GM12865 (cell line): ENCODE results near the gene SPACA6.

Experiments
- DNase-seq: peaks from one replicate; pipeline ENCODE4 v3.0.0; 2010; ENCODE audit warnings: low read depth
- H3K4me3 ChIP-seq: 2 replicates; pipeline ENCODE4 v1.5.1; 2011; ENCODE audit warnings: mild to moderate bottlenecking, low read depth, low read length, control low read depth
- TF ChIP-seq, protein P1 (sequence below): IDR thresholded peaks from 2 replicates; pipeline ENCODE4 v1.5.1; 2011; ENCODE audit warnings: low read length, control low read depth, low read depth, inconsistent platforms; ENCODE audit not compliant: insufficient read depth; ENCODE audit errors: missing control alignments

SPACA6 gene

DNA sequence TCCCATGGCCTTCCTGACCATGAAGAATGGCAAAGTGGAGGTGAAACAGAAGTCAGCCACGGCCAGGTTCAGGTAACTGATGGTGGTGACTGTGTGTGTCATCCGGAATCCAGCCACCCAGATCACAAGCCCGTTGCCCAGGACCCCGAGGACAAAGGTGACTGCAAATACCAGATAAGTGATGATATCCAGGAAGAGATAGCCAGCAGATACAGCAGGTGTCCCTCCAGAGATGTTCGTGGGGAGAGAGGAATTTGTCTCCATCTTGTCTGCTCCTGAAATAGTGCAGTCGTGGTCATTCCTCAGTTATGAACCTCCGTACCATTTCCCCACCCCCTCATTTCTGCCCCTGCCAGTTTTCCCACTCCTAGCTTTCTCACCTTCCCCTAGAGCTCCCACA lies 53.6 kb downstream of the SPACA6 start:
- no peak for DNase-seq
- no peak overlapping the region for H3K4me3 ChIP-seq
- TF ChIP-seq, protein P1, sequence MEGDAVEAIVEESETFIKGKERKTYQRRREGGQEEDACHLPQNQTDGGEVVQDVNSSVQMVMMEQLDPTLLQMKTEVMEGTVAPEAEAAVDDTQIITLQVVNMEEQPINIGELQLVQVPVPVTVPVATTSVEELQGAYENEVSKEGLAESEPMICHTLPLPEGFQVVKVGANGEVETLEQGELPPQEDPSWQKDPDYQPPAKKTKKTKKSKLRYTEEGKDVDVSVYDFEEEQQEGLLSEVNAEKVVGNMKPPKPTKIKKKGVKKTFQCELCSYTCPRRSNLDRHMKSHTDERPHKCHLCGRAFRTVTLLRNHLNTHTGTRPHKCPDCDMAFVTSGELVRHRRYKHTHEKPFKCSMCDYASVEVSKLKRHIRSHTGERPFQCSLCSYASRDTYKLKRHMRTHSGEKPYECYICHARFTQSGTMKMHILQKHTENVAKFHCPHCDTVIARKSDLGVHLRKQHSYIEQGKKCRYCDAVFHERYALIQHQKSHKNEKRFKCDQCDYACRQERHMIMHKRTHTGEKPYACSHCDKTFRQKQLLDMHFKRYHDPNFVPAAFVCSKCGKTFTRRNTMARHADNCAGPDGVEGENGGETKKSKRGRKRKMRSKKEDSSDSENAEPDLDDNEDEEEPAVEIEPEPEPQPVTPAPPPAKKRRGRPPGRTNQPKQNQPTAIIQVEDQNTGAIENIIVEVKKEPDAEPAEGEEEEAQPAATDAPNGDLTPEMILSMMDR = no peak

DNA sequence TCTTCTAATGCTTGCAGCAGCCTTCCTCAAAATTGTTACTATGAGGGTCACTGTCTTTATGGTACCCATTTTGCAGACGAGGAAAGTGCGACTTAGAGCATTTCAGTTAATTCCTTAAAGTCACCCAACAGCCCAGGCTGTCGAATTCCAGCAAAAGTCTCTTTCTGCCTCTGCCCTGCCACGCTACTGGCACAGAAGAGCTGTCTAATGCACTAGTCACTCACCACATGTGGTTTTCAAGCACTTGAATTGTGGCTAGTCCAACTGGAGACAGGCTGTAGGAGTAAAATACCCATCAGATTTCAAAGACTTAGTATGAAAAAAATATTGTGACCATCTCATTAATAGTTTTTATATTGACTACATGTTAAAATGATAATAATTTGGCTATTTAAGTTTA lies 56.8 kb downstream of the SPACA6 start:
- TF ChIP-seq, protein P1 = no peak
- H3K4me3 ChIP-seq = no peak overlapping the region
- no peak for DNase-seq

DNA sequence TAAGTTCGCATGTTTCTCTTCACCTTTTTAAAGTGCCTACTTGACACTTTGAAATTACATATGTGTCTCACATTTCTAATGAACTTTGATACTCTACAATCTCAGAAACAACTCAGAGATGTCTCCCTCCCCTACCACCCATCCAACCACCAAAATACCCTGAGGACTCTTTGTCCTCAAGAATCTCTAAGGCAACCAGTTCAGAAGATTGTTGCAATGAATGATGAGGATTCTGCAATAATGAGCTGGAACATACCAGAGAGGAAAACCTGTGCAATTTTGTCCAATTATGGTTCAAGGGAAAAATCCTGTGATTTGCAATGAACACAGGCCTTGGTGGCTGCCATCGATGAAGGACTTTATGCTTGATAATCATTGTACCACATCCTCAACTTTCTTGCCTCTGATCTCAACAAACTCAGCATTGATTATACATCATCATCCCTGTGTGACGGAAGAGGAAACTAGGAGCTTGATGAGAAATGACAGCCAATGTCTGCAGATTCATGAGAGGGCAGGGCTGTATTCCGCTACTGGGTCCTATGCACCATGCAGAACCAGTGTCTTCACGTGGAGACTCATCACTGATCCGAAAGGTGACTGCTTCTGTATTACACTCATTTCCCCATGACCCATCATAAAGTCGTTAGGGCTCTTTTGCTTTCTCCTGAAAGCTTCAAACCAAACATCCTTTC lies 57.4 kb downstream of the SPACA6 start:
- no peak overlapping the region for H3K4me3 ChIP-seq
- no peak for DNase-seq
- TF ChIP-seq, protein P1 = no peak

DNA sequence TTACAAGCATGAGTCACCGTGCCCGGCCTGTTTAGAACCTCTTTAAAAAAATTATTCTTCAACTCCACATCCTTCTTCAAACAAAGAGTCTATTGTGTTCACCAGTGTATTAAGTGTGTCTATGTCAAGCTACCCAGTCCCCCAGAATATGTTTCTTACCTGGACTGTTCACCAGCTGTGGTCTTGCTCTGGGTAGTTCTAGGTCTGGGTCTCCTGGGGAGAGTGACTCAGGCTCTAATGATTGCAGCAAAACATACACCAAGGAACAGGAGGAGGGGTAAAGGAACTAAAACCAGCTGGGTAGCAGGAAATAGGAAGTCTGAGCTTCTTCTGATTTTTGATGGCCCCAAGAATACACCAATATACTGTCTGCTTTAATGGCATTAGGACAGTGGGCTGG lies 58.5 kb downstream of the SPACA6 start, which contains the start of gene FPR1:
TSS of gene FPR1 (minus strand) at position 224 of the 400 bp plus-strand sequence. CDS start 4,884 bp downstream, outside the sequence.
- TF ChIP-seq, protein P1 = no peak
- H3K4me3 ChIP-seq = no peak within 1 kb of the TSS
- DNase-seq = no peak

DNA sequence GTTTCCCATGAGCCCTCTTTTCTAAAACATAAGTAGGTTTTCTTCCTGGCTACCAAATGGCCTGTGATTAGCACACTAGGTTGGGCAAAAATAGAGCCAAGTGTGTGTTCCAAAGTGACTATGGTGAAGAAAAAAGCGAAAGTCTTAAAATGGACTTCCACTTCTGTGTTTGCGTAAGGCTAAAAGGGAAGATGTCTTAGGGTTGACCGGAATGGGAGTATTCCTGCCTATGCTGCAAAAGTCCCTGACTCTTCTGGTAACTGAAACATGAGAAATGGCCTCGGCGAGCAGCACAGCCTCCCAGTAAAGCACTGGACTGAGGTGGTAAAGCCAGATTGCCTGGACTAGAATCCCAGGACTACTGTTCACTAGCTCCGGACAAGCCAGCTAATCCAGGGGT lies 61.0 kb downstream of the SPACA6 start:
- no peak for DNase-seq
- no peak overlapping the region for H3K4me3 ChIP-seq
- TF ChIP-seq, protein P1 = no peak

DNA sequence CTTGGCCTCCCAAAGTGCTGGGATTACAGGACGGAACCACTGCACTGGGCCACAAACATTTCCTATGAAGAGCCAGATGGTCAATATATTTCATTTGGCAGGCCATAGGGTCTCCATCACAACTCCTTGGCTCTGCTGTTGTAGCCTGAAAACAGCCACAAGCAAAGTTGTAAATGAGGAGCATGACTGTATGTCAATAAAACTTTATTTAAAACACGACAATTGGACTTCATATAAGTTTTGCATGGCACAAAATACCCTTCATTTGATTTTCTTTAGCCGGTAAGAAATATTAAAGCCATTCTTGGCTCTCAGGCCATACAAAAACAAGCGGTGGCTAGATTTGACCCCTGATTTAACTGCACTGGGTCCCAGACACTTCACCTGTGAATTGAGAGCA lies 61.6 kb downstream of the SPACA6 start:
- no peak overlapping the region for H3K4me3 ChIP-seq
- TF ChIP-seq, protein P1 = no peak
- no peak for DNase-seq
